ENCODE data around the gene MELTF. TPM values are rescaled to one million over a fixed set of nuclear protein-coding genes. Genes with fewer than 3 reads are reported as not detected.
A peak's percentile ranks its signal among the peaks of the same experiment; 100 is the strongest.

The MELTF gene
- total and polyA plus RNA-seq, 3 experiments from 2014 or later = 0.36 to 3.0 (median 2.2) TPM

- Histone ChIP-seq H3K9me3 (ENCODE audit: low read length) (no peaks in the 10 kb centered on the region), H3K27ac (ENCODE audit: low read depth, low read length) (no peak overlapping the region), H3K4me3 (ENCODE audit: low read length) (peak overlapping the region; percentile 45), H3K27me3 (ENCODE audit: insufficient read depth, low read length, poor library complexity, severe bottlenecking) (no peaks in the 10 kb centered on the region), H3K4me1 (ENCODE audit: insufficient read depth, low read length) (peaks cover 12% of the 10 kb centered on the region), H3K36me3 (ENCODE audit: insufficient read depth, low read length) (no peaks in the 10 kb centered on the region)
- peak in 2 of 5 donors; percentile 16 to 49 for DNase-seq
- peak overlapping the region; percentile 62 to 91 (median 85) for H3K4me3 Mint-ChIP-seq
- POLR2A ChIA-PET = no interaction called here
- peaks cover 9 to 16% (median 11%) of the 10 kb centered on the region in 3 donors for H3K4me1 Mint-ChIP-seq
- peaks cover 0 to 2% (median 1%) of the 10 kb centered on the region in 3 donors for H3K36me3 Mint-ChIP-seq
- no peaks in the 10 kb centered on the region for H3K9me3 Mint-ChIP-seq
- H3K27ac Mint-ChIP-seq = peak overlapping the region in 7 of 8 donors; percentile 17 to 97 (median 72)
- CTCF ChIA-PET = interaction anchor here (0.6 to 1.8 kb wide), 4 partner anchors 8 to 183 kb away, joined by 3 to 5 read pairs (median 3); no protein-coding TSS in a partner anchor
- no peaks in the 10 kb centered on the region for H3K27me3 Mint-ChIP-seq
Measured at GRCh38 chr3:197003461-197004385, 25.9 kb downstream of the MELTF start.

GRCh38 chr3:197002701-197003454 lies 26.7 kb downstream of the MELTF start:
- no peaks in the 10 kb centered on the region for H3K27me3 Mint-ChIP-seq
- Histone ChIP-seq H3K4me1 (ENCODE audit: insufficient read depth, low read length) (peaks cover 12% of the 10 kb centered on the region), H3K27me3 (ENCODE audit: insufficient read depth, low read length, poor library complexity, severe bottlenecking) (no peaks in the 10 kb centered on the region), H3K9me3 (ENCODE audit: low read length) (no peaks in the 10 kb centered on the region), H3K36me3 (ENCODE audit: insufficient read depth, low read length) (no peaks in the 10 kb centered on the region), H3K4me3 (ENCODE audit: low read length) (no peak overlapping the region), H3K27ac (ENCODE audit: low read depth, low read length) (no peak overlapping the region)
- POLR2A ChIA-PET = interaction anchor here (1.2 kb wide), 1 partner anchor 61 kb away, joined by 4 read pairs; no protein-coding TSS in a partner anchor
- peaks cover 9 to 16% (median 11%) of the 10 kb centered on the region in 3 donors for H3K4me1 Mint-ChIP-seq
- peaks cover 0 to 2% (median 1%) of the 10 kb centered on the region in 3 donors for H3K36me3 Mint-ChIP-seq
- peak; percentile 75 to 83 (median 78) for DNase-seq
- CTCF ChIA-PET = interaction anchor here (0.6 to 1.8 kb wide), 4 partner anchors 9 to 187 kb away, joined by 3 to 5 read pairs (median 4); no protein-coding TSS in a partner anchor
- H3K4me3 Mint-ChIP-seq = peak overlapping the region in 1 of 7 donors; percentile 62
- no peaks in the 10 kb centered on the region for H3K9me3 Mint-ChIP-seq
- no peak overlapping the region for H3K27ac Mint-ChIP-seq

- Histone ChIP-seq H3K27ac (ENCODE audit: low read depth, low read length) (no peak overlapping the region), H3K4me1 (ENCODE audit: insufficient read depth, low read length) (peaks cover 12% of the 10 kb centered on the region), H3K27me3 (ENCODE audit: insufficient read depth, low read length, poor library complexity, severe bottlenecking) (no peaks in the 10 kb centered on the region), H3K36me3 (ENCODE audit: insufficient read depth, low read length) (no peaks in the 10 kb centered on the region), H3K4me3 (ENCODE audit: low read length) (no peak overlapping the region), H3K9me3 (ENCODE audit: low read length) (no peaks in the 10 kb centered on the region)
- peaks cover 9 to 16% (median 11%) of the 10 kb centered on the region in 3 donors for H3K4me1 Mint-ChIP-seq
- peak overlapping the region; percentile 77 to 93 (median 85) for H3K4me3 Mint-ChIP-seq
- DNase-seq = no peak
- H3K27ac Mint-ChIP-seq = peak overlapping the region in 7 of 8 donors; percentile 38 to 93 (median 80)
- H3K9me3 Mint-ChIP-seq = no peaks in the 10 kb centered on the region
- H3K36me3 Mint-ChIP-seq = peaks cover 0 to 2% (median 1%) of the 10 kb centered on the region in 3 donors
- ChIA-PET POLR2A (interaction anchor here (1.2 kb wide), 1 partner anchor 60 kb away, joined by 4 read pairs; no protein-coding TSS in a partner anchor), CTCF (interaction anchor here (0.7 to 1.2 kb wide), 3 partner anchors 9 to 188 kb away, joined by 3 to 4 read pairs (median 3); no protein-coding TSS in a partner anchor)
- H3K27me3 Mint-ChIP-seq = no peaks in the 10 kb centered on the region
Measured at GRCh38 chr3:197001972-197002700, 27.5 kb downstream of the MELTF start.

GRCh38 chr3:197001106-197001971 lies 28.3 kb downstream of the MELTF start:
- Histone ChIP-seq H3K4me3 (ENCODE audit: low read length) (no peak overlapping the region), H3K4me1 (ENCODE audit: insufficient read depth, low read length) (peaks cover 12% of the 10 kb centered on the region), H3K27me3 (ENCODE audit: insufficient read depth, low read length, poor library complexity, severe bottlenecking) (no peaks in the 10 kb centered on the region), H3K27ac (ENCODE audit: low read depth, low read length) (no peak overlapping the region), H3K36me3 (ENCODE audit: insufficient read depth, low read length) (no peaks in the 10 kb centered on the region), H3K9me3 (ENCODE audit: low read length) (no peaks in the 10 kb centered on the region)
- CTCF ChIA-PET = interaction anchor here (0.7 kb wide), 1 partner anchor 8 kb away, joined by 3 read pairs; no protein-coding TSS in a partner anchor
- H3K27me3 Mint-ChIP-seq = peaks cover 0 to 4% of the 10 kb centered on the region in 2 donors
- peaks cover 9 to 16% (median 11%) of the 10 kb centered on the region in 3 donors for H3K4me1 Mint-ChIP-seq
- no peaks in the 10 kb centered on the region for H3K9me3 Mint-ChIP-seq
- POLR2A ChIA-PET = no interaction called here
- peak in 1 of 5 donors; percentile 45 for DNase-seq
- peak overlapping the region; percentile 77 to 93 (median 85) for H3K4me3 Mint-ChIP-seq
- H3K27ac Mint-ChIP-seq = peak overlapping the region in 7 of 8 donors; percentile 38 to 93 (median 80)
- H3K36me3 Mint-ChIP-seq = peaks cover 0 to 2% (median 1%) of the 10 kb centered on the region in 3 donors

GRCh38 chr3:197000211-197000610 lies 29.4 kb downstream of the MELTF start:
- H3K36me3 ChIP-seq (ENCODE audit: insufficient read depth, low read length) = no peaks in the 10 kb centered on the region
- CTCF ChIA-PET = no interaction called here
- Mint-ChIP-seq H3K27me3 (peaks cover 0 to 4% of the 10 kb centered on the region in 2 donors), H3K36me3 (peaks cover 0 to 1% (median under 1%) of the 10 kb centered on the region in 3 donors), H3K9me3 (no peaks in the 10 kb centered on the region), H3K27ac (peak overlapping the region in 2 of 8 donors; percentile 33 to 40), H3K4me3 (no peak overlapping the region), H3K4me1 (peaks cover 9 to 16% (median 11%) of the 10 kb centered on the region in 3 donors)
- H3K27ac ChIP-seq (ENCODE audit: low read depth, low read length) = no peak overlapping the region
- H3K4me1 ChIP-seq (ENCODE audit: insufficient read depth, low read length) = peaks cover 12% of the 10 kb centered on the region
- DNase-seq = peak in 1 of 5 donors; percentile 26
- H3K27me3 ChIP-seq (ENCODE audit: insufficient read depth, low read length, poor library complexity, severe bottlenecking) = no peaks in the 10 kb centered on the region
- POLR2A ChIA-PET = no interaction called here
- H3K4me3 ChIP-seq (ENCODE audit: low read length) = no peak overlapping the region
- no peaks in the 10 kb centered on the region for H3K9me3 ChIP-seq (ENCODE audit: low read length)

GRCh38 chr3:196998966-196999760 lies 30.5 kb downstream of the MELTF start:
- Histone ChIP-seq H3K27ac (ENCODE audit: low read depth, low read length) (no peak overlapping the region), H3K4me1 (ENCODE audit: insufficient read depth, low read length) (peaks cover 7% of the 10 kb centered on the region), H3K36me3 (ENCODE audit: insufficient read depth, low read length) (no peaks in the 10 kb centered on the region), H3K9me3 (ENCODE audit: low read length) (no peaks in the 10 kb centered on the region), H3K27me3 (ENCODE audit: insufficient read depth, low read length, poor library complexity, severe bottlenecking) (no peaks in the 10 kb centered on the region), H3K4me3 (ENCODE audit: low read length) (no peak overlapping the region)
- H3K36me3 Mint-ChIP-seq = peaks cover 0 to 1% (median 0%) of the 10 kb centered on the region in 3 donors
- peaks cover 0 to 4% of the 10 kb centered on the region in 2 donors for H3K27me3 Mint-ChIP-seq
- POLR2A ChIA-PET = interaction anchor here (0.6 kb wide), 1 partner anchor 621 kb away, joined by 3 read pairs; no protein-coding TSS in a partner anchor
- no peak overlapping the region for H3K4me3 Mint-ChIP-seq
- CTCF ChIA-PET = no interaction called here
- DNase-seq = peak in 1 of 5 donors; percentile 43
- no peaks in the 10 kb centered on the region for H3K9me3 Mint-ChIP-seq
- peak overlapping the region in 2 of 8 donors; percentile 6 to 63 for H3K27ac Mint-ChIP-seq
- H3K4me1 Mint-ChIP-seq = peaks cover 4 to 11% (median 8%) of the 10 kb centered on the region in 3 donors

Data from CD8-positive, alpha-beta memory T cell (primary cell).